NCI-H748 treated with DMSO at 0.1 percent for 48 hours (cell line): ENCODE results near the gene SLC9A9.
"Not testable (repeated sequence)": the region's sequence is repeated elsewhere in the genome, so short reads cannot be mapped to it uniquely, and the experiment has no call there.

Experiments
- DNase-seq: peaks from one replicate; lab custom pipeline; 2025; lab: John Stamatoyannopoulos, UW

The SLC9A9 gene

DNA sequence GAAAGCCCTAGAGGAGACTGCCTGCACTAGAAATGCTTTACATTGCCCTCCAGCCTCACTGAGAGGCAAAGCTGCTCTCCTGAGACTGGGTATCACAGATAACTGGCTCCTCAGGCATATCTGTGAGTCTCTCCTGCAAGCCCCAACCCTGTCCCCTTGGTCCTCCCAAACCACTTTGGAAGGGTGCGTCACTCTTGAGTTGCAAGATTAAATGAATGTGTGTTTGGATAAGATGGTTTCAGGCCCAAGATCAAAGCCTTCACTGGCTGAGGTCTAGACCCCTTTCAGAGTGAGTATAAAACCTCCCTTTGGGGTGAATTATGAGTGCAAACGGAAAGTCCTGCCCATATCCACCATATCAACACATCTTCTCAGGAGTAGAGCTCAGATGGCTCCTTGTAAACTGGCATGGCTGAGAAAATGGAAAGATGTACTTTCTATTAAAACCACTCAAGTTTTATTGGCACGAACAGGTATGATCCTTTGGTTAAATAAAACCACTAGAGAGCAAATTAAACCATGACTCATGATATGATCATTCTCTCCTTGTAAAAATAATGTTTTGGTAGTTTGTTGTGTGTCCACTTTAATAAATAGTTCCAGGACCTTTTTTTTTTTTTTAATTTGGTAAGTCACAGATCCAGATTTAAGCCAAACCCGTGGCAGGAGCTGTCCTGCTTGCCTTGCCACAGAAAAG lies 564.7 kb downstream of the SLC9A9 start:
- DNase-seq: no peak

- DNase-seq: no peak
Observed at GRCh38 chr3:143280984-143281383, 567.3 kb downstream of the SLC9A9 start.

DNA sequence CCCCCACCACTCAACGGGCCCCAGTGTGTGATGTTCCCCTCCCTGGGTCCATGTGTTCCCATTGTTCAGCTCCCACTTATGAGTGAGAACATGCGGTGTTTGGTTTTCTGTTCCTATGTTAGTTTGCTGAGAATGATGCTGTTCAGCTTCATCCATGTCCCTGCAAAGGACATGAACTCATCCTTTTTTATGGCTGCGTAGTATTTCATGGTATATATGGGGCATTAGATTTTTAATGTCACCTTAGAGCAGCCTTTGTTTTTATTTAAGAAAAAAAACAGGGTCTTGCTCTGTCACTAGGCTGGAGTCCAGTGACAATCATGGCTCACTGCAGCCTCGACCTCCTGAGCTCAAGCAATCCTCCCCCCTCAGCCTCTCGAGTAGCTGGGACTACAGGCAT lies 568.7 kb downstream of the SLC9A9 start:
- DNase-seq: not testable (repeated sequence)

DNA sequence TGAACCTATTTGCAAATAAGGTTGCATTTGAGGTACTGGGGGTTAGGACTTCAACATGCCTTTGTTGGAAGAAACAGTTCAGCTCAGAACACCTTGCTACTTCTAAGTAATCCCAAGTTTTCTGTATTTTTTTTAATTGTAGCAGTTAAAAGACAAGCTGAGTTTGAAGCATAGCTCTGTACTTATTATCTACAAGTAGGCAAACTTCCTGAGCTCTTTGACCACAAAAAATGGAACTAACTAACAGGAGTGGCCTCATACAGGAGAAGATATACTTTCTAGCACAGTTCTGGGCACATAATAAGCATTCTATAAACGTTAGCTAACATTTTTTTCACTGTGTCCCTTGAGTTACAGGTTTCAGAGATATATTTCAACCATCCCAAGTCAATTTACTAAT lies 569.5 kb downstream of the SLC9A9 start:
- no peak for DNase-seq

DNA sequence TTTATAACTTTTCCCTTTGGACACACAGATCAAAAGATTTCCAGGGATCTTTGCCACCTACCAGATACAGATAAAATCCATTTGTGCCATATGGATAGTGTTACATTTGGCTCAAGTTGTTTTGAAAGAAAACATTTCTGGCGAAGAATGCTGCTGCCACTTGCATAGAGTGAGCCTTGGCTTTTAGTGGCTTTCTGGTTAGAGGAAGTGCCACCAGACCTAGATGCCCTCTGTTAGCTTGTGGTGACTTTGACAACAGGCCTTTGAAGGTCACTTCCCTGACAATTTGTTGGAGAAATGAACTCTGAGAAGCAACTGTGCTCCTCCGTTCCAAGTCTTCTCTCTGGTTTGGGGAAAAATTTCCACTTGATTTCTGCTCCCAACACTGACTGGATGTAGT lies 570.7 kb downstream of the SLC9A9 start:
- DNase-seq: no peak

DNA sequence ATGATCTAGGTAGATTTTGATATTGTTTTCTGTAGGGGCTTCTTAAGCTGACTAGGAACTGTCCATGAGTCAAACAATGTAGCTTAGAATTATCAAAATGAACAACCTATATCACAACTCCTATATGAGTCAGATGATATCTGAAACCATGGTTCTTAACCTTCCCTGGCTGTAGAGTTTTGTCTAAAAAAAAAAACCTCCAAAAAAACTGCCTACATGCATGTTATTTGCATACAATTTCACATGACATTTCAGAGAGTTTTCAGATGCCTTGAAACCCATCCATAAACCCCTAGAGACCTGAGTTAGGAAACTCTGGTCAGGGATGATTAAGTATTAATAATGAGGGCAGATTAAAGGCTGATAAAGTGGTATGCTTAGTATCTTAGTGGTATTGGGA lies 571.7 kb downstream of the SLC9A9 start:
- no peak for DNase-seq

GRCh38 chr3:143273975-143274690 lies 574.1 kb downstream of the SLC9A9 start:
- no peak for DNase-seq

- no peak for DNase-seq
Observed at GRCh38 chr3:143271136-143271535, 577.1 kb downstream of the SLC9A9 start.

DNA sequence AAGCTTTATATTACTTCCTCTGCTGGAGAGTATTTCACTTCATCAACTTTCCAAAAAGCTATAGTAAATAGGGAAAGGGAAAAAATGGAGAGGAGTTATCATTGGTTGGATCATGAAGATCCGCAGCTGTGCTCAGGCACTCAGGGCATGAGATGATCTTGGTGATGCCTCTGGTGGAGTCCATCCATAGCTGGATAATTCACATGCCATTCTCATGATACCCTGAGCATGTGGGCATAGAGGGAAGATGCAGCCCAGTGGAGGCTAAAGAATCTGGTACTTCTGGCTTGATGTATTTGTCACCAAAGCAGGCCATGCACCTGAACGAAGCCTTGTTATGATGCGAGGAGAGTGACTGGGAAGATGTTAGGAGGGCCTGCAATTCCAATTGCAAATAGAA lies 578.5 kb downstream of the SLC9A9 start:
- DNase-seq: no peak

GRCh38 chr3:143267989-143268388 lies 580.3 kb downstream of the SLC9A9 start:
- no peak for DNase-seq

DNA sequence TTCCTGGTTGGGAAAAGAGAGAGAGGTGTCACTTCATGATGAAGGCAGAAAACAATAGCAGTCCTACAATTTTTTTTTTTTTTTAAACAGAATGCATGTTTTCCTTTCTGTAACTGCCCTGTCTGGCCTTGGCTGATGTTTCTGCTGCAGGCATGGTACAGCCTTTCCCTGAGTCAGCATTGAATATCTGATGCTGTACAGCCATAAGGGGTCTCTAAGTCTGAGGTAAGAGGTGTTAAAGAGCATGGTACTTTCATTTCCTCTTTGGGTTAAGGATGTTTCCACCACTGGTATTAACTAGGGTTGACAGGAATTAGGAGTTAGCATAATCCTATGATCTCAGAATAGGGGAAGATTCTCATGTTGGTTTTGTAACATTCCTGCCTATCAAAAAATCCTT lies 581.3 kb downstream of the SLC9A9 start:
- DNase-seq: no peak

DNA sequence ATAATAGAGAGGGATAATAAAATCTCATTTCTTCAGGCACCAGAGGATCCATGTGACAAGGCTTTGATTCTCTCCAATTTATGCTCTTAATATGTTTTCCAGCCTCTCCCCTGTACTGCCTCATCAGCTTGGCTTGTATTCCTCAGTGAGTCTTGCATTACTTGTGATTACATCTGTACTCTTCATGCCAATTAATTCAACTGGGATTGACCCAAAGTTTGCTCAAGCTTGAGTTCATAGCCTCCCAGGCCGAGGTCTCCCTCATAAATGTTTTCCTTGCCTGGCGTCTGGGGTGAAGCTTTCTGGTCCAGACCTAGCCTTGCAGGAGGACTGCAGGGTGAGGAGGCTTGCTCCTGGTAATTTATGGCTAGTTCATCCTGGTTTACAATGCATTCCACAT lies 581.8 kb downstream of the SLC9A9 start:
- DNase-seq: no peak

DNA sequence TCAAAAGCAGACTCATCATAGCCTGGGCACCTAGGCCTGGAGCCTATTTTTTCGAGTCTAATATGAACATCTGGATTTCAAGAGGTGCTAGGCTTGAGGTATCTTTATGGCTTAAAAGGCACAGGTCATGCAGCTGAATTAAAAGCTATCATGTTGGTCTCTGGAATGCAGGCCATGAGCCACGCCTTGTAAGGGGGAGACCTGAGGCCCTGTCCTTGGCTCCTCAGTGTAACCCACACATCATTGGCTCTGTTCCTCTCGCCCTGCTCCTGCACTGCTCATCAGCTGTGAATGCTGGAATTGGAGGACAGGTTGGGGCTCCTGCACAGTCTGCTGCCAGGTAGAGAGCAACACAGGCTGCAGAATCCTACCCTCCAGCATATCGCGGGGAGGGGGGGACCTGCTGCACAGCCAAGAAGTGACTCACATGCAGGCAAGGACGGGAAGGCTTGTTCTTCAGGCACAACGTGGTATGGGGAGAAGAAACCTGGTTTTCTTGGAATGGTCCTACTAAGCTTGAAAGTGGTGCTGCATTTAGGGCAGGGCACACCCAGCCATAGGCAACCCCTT lies 582.7 kb downstream of the SLC9A9 start:
- DNase-seq: no peak

DNA sequence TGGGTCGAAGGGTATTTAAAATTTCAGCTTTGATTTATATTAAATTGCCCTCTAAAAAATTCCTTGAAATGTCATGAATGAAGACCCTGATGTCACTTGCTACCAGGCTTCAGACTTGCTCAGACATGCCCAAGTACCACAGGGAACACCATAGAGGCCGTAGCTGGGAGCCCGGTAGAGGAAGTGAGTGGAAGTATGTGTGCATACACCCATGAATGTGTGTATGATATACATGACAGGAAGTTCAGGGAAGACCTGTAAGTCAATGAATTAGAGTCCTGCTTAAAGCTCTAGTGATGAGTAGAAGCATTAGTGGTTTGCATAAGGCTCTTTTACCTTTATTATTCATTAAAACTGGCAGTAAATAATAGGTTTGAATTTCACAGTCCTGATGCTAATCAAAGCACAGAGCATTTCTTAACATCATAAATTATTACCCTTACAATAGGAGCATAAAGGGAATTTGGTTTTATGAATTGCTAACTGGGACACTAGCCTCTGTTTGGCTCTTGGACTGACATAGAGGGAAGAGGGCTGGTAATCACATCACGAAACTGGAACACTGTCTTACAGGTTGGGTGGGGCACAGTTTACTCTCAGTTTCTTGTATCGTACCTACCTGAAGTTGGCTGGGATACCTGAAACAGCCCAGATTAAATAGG lies 584.3 kb downstream of the SLC9A9 start:
- DNase-seq: no peak

GRCh38 chr3:143261848-143262247 lies 586.4 kb downstream of the SLC9A9 start:
- DNase-seq: no peak

GRCh38 chr3:143258692-143259091 lies 589.6 kb downstream of the SLC9A9 start:
- DNase-seq: no peak

- no peak for DNase-seq
Observed at GRCh38 chr3:143256416-143256815, 591.9 kb downstream of the SLC9A9 start.

- DNase-seq: no peak
Observed at GRCh38 chr3:143255739-143256138, 592.5 kb downstream of the SLC9A9 start.

GRCh38 chr3:143252931-143253330 lies 595.3 kb downstream of the SLC9A9 start:
- DNase-seq: no peak

GRCh38 chr3:143249014-143249413 lies 599.3 kb downstream of the SLC9A9 start:
- DNase-seq: no peak

DNA sequence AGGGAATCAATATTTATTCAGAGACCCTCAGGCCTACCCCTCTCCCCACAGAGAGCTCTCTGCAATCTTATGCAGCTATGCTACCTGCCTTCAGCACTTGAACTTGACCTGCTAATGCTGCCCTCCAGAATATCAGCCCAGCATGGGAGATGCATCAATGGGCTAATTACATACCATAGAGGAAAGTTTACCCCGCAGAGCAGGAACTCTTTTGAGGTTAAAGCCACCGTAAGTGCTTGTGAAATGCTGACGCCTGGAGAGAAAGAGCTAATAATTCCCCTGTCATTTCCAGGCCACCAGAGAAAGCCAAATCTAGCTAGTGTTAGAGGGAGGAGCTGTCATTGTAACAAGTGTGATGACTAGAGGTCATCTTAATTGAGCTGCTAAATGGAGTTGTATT lies 601.2 kb downstream of the SLC9A9 start:
- DNase-seq: peak; percentile 49

- DNase-seq: no peak
Observed at GRCh38 chr3:143245692-143246091, 602.6 kb downstream of the SLC9A9 start.

DNA sequence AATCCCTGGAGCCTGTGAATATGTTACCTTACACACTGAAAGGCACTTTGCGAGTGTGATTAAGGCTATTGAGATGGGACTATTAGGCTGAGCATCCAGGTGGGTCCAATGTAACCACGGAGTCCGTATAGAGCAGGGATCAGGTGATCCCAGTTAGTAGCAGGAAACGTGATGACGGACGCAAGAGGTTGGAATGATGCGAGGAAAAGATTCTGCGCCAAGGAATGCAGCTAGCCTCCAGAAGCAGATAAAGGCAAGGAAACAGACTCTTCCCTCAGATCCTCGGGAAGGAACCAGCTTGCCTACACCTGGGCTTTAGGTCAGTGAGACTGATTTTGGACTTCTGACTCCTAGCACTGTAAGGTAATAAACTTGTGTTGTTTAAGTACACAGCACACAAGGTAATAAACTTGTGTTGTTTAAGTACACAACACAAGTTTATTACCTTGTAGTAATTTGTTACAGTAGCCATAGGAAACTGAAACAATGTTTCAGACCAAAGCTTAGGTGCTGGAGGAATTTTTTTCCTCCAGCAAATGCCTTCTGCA lies 603.7 kb downstream of the SLC9A9 start:
- no peak for DNase-seq
